ENCODE measurements around the gene CXCR4.

CXCR4 gene

DNA sequence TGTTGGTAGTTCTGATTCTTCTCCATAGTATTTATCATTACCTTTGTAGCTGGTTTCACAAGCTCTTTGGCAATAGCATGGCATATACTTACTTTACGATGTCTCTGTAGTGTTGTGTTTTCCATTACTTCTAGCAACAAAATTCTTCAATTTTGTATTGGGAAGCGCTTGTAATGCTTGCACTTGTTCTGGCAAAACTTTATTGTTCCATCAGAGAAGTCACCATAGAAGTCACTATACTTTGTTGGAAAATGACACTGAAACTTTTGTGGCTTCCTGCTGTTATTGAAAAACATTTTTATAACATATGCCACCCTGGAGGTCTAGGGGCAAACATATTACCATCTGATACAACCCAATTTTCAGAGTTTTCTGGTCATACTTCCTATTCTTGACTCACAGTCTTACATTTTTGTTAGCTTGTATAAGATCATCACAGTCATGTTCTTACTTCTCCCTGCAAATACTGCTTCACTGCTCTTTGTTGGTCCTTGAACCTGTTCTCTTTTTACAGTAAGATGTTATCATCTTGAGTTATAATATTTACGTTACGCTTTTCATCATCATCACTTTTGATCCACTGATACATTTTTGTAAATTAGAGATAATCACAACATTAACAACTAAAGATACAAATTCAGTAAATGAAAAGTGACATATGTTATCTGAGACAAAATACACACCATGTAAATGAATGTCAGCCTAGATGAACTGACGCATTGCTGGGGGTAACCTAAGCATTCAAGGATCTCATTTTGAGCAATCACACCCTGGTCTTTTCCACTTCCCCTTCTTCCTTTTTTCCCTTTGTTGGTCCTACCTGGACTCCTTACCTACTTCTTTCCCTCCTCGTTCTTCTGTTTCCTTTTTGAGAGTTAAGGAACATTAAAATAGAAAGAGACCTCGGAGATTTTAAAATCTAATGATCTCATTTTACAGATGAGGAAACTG lies 33.3 kb upstream of the CXCR4 start (continued):
- TF ChIP-seq, protein P1, sequence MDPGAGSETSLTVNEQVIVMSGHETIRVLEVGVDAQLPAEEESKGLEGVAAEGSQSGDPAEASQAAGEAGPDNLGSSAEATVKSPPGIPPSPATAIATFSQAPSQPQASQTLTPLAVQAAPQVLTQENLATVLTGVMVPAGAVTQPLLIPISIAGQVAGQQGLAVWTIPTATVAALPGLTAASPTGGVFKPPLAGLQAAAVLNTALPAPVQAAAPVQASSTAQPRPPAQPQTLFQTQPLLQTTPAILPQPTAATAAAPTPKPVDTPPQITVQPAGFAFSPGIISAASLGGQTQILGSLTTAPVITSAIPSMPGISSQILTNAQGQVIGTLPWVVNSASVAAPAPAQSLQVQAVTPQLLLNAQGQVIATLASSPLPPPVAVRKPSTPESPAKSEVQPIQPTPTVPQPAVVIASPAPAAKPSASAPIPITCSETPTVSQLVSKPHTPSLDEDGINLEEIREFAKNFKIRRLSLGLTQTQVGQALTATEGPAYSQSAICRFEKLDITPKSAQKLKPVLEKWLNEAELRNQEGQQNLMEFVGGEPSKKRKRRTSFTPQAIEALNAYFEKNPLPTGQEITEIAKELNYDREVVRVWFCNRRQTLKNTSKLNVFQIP (CRISPR knock-in tag; IDR thresholded peaks at IDR 0.05; ENCODE audit: borderline replicate concordance, low read depth) = no peak
- TF ChIP-seq ISL1 (CRISPR knock-in tag; IDR thresholded peaks at IDR 0.05) (no peak), BACH2 (CRISPR knock-in tag; IDR thresholded peaks at IDR 0.05; ENCODE audit: borderline replicate concordance) (no peak)

DNA sequence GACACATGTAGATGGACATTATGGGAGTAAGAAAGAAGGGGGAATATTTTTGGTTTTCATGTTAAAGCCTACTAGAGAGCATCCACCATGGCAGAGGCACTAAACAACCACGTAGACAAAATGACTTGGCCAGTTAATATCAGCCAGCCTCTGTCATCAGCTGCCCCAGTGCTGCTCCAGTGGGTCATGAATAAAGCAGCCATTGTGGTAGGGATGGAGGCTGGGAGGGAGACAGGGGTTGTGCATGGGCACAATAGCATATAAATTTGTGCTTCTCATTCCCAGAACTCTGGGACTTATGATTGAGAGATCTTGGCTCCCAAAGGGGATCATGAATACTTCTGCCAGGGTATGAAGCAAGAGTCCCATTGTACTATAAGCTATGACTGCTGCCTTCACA lies 31.1 kb upstream of the CXCR4 start:
- ATAC-seq = no peak
- TF ChIP-seq CSDC2 (CRISPR knock-in tag; IDR thresholded peaks at IDR 0.05) = no peak
- no peak for TF ChIP-seq TOX (CRISPR knock-in tag; IDR thresholded peaks at IDR 0.05; ENCODE audit: borderline replicate concordance)
- no peak for TF ChIP-seq ZFP3 (CRISPR knock-in tag; IDR thresholded peaks at IDR 0.05)
- TF ChIP-seq ZFP30 (CRISPR knock-in tag; IDR thresholded peaks at IDR 0.05) = no peak
- TF ChIP-seq, protein P2, sequence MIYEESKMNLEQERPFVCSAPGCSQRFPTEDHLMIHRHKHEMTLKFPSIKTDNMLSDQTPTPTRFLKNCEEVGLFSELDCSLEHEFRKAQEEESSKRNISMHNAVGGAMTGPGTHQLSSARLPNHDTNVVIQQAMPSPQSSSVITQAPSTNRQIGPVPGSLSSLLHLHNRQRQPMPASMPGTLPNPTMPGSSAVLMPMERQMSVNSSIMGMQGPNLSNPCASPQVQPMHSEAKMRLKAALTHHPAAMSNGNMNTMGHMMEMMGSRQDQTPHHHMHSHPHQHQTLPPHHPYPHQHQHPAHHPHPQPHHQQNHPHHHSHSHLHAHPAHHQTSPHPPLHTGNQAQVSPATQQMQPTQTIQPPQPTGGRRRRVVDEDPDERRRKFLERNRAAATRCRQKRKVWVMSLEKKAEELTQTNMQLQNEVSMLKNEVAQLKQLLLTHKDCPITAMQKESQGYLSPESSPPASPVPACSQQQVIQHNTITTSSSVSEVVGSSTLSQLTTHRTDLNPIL (CRISPR knock-in tag; IDR thresholded peaks at IDR 0.05; ENCODE audit: low read depth) = no peak
- TF ChIP-seq, protein P3, sequence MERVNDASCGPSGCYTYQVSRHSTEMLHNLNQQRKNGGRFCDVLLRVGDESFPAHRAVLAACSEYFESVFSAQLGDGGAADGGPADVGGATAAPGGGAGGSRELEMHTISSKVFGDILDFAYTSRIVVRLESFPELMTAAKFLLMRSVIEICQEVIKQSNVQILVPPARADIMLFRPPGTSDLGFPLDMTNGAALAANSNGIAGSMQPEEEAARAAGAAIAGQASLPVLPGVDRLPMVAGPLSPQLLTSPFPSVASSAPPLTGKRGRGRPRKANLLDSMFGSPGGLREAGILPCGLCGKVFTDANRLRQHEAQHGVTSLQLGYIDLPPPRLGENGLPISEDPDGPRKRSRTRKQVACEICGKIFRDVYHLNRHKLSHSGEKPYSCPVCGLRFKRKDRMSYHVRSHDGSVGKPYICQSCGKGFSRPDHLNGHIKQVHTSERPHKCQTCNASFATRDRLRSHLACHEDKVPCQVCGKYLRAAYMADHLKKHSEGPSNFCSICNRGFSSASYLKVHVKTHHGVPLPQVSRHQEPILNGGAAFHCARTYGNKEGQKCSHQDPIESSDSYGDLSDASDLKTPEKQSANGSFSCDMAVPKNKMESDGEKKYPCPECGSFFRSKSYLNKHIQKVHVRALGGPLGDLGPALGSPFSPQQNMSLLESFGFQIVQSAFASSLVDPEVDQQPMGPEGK (CRISPR knock-in tag; IDR thresholded peaks at IDR 0.05; ENCODE audit: borderline replicate concordance) = no peak
- TF ChIP-seq, protein P1 (CRISPR knock-in tag; IDR thresholded peaks at IDR 0.05; ENCODE audit: borderline replicate concordance, low read depth) = no peak
- TF ChIP-seq ESRRG (CRISPR knock-in tag; IDR thresholded peaks at IDR 0.05) = no peak
- no peak for TF ChIP-seq ZNF70 (CRISPR knock-in tag; IDR thresholded peaks at IDR 0.05)
- no peak for TF ChIP-seq GLIS3 (CRISPR knock-in tag; IDR thresholded peaks at IDR 0.05)
- TF ChIP-seq ZNF565 (CRISPR knock-in tag; conservative IDR thresholded peaks at IDR 0.05; ENCODE audit: low read depth) = no peak
- TF ChIP-seq, protein P4, sequence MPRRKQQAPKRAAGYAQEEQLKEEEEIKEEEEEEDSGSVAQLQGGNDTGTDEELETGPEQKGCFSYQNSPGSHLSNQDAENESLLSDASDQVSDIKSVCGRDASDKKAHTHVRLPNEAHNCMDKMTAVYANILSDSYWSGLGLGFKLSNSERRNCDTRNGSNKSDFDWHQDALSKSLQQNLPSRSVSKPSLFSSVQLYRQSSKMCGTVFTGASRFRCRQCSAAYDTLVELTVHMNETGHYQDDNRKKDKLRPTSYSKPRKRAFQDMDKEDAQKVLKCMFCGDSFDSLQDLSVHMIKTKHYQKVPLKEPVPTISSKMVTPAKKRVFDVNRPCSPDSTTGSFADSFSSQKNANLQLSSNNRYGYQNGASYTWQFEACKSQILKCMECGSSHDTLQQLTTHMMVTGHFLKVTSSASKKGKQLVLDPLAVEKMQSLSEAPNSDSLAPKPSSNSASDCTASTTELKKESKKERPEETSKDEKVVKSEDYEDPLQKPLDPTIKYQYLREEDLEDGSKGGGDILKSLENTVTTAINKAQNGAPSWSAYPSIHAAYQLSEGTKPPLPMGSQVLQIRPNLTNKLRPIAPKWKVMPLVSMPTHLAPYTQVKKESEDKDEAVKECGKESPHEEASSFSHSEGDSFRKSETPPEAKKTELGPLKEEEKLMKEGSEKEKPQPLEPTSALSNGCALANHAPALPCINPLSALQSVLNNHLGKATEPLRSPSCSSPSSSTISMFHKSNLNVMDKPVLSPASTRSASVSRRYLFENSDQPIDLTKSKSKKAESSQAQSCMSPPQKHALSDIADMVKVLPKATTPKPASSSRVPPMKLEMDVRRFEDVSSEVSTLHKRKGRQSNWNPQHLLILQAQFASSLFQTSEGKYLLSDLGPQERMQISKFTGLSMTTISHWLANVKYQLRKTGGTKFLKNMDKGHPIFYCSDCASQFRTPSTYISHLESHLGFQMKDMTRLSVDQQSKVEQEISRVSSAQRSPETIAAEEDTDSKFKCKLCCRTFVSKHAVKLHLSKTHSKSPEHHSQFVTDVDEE (CRISPR knock-in tag; IDR thresholded peaks at IDR 0.05) = no peak
- TF ChIP-seq, protein P5, sequence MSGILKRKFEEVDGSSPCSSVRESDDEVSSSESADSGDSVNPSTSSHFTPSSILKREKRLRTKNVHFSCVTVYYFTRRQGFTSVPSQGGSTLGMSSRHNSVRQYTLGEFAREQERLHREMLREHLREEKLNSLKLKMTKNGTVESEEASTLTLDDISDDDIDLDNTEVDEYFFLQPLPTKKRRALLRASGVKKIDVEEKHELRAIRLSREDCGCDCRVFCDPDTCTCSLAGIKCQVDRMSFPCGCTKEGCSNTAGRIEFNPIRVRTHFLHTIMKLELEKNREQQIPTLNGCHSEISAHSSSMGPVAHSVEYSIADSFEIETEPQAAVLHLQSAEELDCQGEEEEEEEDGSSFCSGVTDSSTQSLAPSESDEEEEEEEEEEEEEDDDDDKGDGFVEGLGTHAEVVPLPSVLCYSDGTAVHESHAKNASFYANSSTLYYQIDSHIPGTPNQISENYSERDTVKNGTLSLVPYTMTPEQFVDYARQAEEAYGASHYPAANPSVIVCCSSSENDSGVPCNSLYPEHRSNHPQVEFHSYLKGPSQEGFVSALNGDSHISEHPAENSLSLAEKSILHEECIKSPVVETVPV (CRISPR knock-in tag; IDR thresholded peaks at IDR 0.05) = no peak
- TF ChIP-seq OSR1 (CRISPR knock-in tag; IDR thresholded peaks at IDR 0.05) = no peak
- no peak for TF ChIP-seq BACH2 (CRISPR knock-in tag; IDR thresholded peaks at IDR 0.05; ENCODE audit: borderline replicate concordance)
- no peak for TF ChIP-seq ZNF8 (CRISPR knock-in tag; IDR thresholded peaks at IDR 0.05)
- no peak for TF ChIP-seq TCF4 (CRISPR knock-in tag; IDR thresholded peaks at IDR 0.05; ENCODE audit: borderline replicate concordance)
- no peak for TF ChIP-seq RARB (CRISPR knock-in tag; IDR thresholded peaks at IDR 0.05)
- no peak for TF ChIP-seq SNAI2 (CRISPR knock-in tag; IDR thresholded peaks at IDR 0.05)
- TF ChIP-seq ARNTL (CRISPR knock-in tag; IDR thresholded peaks at IDR 0.05; ENCODE audit: borderline replicate concordance, low read depth) = no peak

Measured in SK-N-SH treated with all-trans-retinoic acid at 6 μM for 48 hours (cell line).